ENCODE data around the gene CCDC51.

Gene CCDC51

DNA sequence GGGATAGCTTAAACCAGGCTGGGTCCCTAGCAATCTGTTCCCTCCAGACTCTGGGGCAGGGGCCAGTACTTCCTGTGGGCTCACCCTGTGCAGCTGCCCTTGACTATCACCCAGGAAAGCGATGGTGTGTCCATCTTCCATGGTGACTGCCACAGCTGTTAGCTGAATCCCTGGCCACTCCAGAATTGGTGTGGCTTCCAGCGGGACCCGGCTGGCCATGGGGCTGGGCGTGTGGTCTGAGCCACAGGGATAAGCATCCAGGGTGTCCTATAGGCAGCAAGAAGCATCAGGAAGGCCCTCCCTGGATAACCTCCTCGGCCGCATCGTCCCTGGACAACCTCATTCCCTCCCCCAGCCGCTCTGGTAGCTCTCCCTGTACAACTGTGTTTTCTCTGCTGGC is 17.2 kb downstream of the CCDC51 start:
- DNase-seq, result no peak

DNA sequence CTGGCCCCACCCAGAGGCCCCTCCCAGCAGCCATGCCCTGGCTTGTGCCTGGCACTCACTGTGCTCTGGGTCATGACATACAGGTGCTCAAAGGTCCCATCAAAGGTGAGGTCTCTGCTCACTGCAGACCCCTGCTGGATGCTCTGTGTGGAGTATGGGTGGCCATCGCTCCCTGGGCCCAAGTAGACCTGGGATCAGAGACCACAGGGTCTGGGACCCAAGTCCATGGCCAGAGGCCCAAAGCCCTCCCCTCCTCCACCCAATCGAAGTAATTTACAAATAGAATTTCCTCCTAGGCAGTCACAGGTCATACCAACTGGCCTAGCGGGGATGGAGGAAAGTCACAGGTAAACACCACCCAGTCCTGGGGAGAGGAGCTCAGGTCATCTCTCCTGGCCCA is 17.6 kb downstream of the CCDC51 start:
- no peak for DNase-seq

DNA sequence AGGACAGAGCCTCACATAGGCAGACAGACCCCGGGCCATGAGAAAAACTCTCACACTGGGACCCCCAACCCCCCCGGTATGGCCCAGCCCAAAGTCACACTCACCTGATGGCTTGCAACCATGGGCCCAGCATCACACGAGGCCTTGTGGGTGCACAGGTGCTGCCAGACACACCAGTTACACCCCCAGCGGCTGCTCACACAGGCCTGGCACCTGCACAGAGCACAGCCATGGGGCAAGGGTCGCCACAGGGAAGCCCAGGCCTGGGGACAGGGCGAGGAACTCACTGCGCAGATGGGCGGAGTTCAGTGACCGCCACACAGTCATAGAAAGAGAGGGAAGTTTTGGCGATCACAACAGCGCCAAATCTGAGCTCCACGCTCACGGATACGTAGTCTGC is 19.4 kb downstream of the CCDC51 start:
- DNase-seq, result no peak

DNA sequence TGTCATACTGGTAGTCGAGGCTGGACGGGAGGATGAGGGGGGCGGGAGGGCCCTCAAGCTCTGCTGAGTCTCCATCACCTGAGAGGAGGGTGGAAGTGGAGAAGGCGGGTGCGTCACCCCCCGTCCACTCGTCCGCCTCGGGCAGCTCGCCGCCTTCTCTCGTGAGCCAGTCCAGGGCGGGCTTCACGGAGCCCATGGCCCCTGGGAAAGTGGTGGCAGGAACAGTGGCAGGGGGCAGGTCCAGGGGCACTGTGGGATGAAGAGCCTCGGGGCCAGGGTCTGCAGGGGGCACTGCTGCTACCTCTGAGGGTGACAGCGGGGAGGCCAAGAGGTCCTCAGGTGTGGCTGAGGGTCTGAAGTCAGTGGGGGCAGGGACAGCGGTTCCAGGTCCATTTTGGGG is 20.3 kb downstream of the CCDC51 start:
- no peak for DNase-seq

DNA sequence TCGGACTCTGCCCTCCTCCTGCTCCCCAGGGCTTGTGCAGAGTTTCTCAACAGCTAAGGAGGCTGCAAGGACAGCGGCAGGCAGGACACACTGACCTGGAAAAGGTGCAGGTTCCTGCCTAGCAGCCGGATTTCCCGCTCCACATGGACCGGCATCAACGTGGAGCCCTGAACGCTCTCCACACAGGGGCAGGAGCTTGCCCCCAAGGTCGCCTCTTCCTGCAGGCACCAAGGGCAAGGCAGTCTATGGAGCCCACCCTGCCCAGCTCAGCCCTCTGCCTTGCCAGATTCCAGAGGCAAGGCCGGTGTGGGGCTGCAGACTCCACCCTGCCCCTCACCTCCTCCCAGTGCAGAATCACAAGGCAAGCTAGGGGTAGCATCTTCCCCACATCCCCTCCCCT is 20.8 kb downstream of the CCDC51 start:
- no peak for DNase-seq

DNA sequence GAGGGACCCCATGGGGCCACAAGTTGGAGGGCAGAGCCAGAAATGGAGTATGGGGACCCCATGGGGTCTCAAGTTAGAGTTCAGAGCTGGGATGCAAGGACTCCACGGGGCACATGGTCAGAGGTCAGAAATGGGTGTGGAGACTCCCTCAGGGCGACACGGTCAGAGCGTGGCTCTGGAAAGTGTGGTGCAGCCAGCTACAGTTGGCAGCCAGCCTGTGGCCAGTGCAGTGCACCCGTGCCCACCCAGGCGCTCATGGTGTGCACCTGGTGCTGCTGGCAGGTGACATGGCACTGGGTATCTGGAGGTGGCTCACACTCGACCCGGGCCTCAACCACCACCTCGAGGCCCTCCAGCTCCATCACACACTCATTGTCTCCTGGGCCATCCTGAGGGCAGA is 21.3 kb downstream of the CCDC51 start:
- no peak for DNase-seq

DNA sequence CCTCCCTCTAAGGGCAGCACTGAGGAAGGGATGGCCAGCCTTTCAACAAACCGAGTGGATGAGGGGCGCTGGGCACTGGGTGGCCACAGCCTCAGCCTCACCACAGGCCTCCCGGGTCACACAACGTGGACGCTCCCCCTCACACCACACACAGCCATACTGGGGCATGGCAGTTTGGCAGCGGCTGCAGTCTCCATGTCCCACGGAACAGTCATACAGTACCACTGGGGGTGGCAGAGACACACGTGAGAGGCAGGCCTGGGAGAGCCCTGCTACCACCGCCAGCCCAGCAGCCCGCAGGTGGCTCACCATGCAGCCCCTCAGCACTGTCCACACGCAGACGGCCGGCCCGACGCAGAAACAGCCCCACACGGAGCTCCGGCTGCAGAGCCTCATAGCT is 21.8 kb downstream of the CCDC51 start:
- no peak for DNase-seq

DNA sequence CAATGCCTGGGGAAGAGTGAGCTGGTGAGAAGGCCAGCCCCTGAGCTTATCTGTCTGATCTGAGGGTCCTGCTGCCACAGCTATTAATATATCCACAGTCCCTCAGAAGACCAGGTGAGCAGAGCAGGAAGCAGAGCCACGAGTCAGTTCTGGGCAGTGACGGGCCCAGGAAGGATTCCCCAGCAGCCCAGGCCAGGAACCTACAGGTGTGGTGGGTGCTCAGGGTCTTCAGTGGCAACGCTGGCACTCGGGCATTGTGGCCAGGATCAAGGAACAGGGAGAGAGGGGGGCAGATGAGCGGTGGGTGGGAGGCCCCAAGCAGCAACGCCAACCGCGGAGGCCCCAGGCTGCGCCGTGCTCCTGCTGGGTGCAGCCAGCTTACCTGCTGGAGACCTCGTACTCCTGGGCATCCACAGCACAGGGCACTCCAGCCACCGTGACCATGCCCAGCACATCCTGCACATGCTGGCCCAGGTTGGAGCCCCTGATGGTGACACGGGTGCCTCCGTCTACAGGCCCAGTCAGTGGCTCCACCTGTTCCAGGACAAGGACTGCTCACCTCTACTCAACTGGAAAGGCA is 22.3 kb downstream of the CCDC51 start:
- no peak for DNase-seq

DNA sequence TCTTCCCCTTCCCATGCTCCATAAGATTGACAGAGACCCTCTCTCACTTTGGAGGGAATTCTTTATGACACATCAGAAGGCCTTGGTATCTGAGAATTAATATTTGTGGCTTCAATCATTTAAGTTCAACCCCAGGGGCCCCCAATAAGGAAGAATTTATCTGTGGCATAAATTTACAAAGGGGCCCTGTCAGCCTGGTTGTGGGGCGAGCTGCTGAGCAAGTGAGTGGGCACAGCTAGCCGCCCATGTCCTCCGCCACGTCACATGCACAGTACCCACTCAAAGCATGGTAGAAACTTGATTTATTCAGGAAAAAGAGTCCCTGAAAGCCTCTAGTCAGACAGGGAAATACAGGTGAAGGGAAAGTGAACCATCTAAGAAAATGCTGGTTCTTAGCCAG is 23.4 kb downstream of the CCDC51 start:
- no peak for DNase-seq

DNA sequence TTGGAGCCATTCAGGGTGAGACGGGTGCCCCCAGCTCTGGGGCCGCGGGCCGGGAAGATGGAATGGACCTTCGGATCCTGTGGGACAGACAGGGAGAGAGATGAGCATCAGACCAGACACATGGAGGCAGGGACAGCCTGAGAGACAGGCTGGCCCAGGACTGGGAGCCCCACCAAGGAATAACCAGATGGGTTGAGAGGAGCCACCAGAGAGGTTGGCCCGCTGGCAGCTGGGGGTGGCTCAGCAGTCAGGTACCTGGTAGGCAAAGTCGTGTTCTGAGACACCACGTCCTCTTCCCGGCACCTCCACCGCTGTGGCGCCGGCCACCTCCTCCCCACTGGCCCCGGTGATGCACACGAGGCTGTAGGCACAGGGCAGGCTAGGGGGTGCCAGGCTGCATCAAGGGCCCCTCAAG is 23.8 kb downstream of the CCDC51 start:
- no peak for DNase-seq

DNA sequence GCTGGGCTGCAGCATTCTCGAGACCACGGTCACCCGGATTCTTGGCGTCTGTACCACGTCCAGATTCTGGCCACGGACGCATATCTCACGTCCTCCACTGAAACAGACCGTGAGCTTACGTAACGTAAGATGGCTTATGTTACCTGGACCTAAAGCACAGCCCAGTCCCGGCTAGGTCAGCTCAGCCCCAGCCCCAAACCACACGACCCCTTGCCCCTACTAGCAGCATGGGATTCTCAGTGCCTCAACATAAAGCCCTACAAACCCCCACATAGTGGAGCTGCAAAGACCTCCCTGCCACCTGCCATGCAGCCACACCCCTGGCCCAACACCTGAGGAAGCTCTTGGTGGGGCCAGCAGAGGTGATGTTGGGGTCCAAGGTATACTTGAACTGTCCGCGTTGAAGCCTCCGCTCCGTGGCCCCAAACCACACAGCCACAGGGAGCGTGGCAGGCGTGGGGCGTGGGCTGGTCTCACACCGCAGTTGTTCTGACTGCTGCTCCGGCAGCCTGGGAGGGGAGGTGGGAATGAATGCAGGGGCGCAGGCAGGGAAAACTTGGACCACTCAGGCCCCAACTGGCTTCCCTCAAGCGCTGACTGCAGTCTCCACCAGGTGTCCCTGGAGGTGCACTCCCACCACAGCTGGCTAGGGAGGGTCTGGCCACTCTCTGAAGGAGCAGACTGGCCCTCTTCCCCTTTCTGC is 24.5 kb downstream of the CCDC51 start:
- DNase-seq, result no peak

DNA sequence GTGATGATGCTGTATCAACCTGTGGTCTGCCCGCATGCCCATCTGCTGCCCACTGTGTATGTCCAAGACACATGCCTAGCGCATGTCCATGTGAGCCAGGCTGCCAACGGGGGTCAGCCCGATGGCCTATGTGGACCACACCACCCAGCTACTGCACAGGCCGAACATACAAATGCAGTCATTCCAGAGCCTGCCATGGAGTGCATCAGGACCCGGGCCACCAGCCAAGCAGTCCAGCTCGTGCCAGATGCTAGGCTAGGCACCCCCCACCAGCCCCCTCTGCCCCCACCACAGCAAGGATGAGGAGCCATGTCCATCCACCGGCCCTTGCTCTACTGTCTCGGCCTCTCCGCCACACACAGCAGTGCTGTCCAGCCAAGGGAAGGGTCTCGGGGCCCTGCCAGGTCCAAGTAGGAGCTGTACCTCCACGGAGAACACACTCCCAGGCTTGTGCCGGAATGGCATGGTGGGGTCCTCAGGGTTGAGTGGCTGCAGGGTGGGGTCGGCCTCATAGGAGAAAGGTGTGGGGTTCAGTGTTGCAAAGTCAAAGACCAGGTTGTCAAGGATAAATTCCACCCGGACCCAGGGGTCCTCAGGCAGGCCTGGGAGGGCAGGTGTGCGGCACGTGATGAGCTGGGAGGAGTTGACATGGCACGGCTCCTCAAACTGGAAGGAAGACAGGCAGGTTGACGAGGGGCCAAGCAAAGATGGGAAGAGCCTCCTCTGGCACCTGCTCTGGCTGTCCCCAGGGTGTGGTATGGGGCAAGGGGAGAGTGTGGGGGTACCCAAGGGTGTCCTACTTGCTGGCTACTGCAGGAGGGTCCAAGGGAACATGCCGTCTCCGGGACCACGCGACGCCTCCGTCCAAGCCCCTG is 25.3 kb downstream of the CCDC51 start:
- DNase-seq, result peak in 37 of 58 donors; percentile 9 to 60 (median 39)

DNA sequence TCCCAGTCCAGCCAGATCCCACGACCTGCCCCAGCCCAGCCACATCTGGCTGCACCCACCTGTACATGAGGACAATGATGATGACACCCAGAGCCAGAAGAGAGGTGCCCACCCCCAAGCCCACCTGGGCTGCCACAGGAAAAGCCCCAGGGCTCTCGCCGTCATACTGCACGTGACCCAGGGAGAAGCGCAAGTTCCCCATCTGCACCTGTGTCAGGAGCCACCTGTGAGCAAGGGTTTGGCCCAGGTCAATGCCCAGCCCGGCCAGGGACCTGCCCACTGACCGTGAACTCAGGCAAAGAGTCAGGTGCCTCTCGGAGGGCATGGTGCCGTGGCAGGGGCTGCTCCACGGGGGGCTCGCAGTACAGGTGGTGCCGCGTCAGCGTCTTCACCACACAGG is 26.3 kb downstream of the CCDC51 start:
- DNase-seq, result no peak

DNA sequence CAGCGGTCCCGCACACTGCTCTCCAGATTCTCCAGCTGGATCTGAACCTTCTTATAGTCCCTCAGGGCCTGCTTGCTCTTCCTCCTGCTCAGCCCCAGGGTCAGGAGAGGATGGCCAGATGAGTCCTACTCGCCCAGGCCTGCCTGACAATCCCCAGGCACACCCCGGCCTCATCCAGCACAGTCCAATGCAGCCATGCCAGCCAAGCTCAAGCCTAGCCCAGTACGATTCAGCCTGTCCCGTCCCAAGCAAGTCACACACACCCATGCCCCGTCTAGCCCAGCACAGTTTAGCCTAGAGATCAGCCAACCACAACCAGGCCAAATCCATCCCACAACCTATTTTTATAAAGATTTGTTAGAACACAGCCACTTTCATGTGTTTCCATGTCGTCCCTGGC is 26.8 kb downstream of the CCDC51 start:
- DNase-seq, result no peak

DNA sequence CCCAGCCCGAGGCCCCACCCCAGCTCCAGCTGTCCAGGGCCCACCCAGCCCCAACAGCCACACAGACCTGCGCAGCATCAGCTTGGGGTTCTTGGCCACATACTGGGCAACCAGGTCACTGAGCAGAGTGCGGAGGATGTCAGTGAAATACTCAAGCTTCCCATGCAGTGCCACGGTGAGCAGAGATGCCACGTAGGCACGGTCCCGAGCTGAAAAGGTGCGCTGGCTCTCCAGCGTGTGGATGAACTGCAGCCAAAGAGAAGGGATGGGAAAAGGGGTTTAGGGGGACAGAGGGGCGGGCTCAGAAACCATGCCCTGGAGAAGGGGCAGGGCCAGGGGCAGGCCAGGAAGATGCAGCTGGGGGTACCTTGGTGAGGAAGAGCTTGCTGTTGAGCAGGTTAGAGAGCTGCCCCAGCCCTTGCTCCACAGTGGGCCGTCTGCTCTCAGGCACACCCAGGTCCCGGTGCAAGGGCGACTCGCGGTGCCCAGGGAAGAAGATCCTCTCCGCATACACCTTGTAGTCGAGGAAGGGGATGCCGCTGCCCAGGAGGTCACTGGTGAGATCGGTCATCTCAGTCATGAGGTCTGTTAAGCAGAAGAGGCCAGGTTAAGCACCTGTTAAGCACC is 27.4 kb downstream of the CCDC51 start:
- no peak for DNase-seq

DNA sequence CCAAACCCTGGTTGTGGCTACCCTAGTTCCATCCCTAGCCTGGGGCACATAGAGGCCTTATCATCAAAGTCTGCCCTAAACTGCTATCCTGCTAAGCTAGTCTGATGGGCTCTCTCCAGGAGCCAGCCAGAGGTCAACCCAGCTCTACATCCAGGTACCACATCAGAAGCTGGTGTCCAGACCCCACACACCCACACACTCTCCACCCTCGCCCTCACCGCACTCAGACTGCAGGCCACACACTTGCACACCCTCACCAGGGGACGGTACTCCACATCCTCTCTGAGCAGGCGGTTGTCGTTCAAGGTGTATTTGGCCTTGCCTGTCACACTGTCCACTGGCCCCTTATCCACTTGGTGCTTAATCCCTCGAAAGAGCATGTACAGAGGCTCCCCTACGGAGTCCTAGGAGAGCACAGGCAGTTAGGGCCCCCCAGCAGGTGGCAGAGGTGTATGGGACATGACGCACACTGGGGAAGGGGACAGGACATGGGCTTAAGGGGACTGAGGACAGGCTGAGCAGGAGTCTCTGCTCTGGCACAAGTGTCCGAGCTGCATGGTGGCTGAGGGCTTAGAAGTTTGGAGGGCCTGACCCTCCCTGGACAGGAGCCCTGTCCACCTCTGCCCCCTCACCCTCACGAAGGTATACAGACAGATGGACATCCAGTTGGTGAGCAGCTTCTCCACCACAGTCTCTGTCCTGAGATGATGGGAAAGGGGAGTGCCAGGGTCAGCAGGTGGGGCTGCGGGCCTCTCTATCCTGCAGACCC is 28.1 kb downstream of the CCDC51 start:
- no peak for DNase-seq

DNA sequence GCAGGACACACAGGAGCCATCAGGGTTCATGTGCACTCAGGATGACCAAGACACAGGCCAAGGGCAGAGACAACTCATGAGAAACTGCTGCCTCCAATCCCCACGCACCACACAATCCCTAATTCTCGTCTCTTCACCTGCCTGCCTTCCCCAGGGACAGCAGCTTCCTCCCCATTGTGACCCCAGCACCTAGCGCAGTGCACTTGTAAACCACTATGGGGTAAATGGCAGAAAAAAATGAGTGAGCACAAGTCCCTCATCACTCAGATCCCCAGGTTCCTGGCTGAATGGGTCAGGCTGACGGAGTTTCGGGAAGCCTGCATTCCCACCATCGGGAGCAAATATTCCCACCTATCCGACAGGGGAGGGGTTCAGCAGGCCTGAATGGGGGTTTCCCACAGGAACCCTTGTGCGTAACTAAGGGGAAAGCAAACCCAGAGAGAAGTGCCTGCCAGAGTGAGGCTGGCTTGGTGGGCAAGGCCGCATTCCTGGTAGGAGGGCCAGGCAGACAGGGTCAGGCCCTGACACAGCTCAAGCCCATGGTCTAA is 28.8 kb downstream of the CCDC51 start:
- no peak for DNase-seq

DNA sequence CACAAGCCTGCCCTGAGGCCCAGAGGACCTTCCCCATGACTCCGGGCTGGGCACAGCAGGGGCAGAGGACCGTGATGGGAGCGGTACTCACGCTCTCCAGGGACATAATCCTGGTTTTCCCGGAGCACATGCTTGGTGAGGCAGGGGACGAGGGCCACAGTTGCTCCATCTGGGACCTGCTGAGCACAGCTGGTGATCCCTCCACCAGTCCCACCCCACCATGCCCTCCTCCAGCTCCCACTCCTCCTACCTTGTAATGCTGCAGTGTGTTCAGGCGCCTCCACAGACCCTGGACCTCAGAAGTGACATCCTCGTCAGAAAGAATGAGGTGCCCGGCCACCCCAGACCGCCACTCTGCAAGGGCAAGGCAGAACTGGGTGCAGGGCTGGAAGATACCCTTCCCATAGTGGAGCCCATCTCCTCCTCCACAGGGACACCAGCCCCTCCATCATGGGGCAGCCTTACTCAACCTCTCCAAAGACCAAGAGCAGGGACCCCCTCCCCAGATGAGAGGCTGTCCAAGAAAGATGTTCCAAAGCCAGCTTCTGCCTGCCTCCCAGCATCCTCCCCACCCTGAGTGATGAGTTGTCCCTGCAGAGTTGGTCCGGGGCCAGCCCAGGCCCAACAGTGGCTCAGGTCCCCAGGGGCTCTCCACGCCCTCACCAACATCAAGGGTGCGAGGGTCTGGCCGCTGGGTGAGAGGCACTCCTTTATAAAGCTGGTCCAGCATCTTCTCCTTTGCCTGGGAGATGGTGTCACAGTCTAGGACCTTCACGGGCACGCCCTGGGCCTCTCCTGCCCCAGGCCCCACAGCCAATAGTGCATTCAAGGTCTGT is 29.5 kb downstream of the CCDC51 start:
- no peak for DNase-seq

DNA sequence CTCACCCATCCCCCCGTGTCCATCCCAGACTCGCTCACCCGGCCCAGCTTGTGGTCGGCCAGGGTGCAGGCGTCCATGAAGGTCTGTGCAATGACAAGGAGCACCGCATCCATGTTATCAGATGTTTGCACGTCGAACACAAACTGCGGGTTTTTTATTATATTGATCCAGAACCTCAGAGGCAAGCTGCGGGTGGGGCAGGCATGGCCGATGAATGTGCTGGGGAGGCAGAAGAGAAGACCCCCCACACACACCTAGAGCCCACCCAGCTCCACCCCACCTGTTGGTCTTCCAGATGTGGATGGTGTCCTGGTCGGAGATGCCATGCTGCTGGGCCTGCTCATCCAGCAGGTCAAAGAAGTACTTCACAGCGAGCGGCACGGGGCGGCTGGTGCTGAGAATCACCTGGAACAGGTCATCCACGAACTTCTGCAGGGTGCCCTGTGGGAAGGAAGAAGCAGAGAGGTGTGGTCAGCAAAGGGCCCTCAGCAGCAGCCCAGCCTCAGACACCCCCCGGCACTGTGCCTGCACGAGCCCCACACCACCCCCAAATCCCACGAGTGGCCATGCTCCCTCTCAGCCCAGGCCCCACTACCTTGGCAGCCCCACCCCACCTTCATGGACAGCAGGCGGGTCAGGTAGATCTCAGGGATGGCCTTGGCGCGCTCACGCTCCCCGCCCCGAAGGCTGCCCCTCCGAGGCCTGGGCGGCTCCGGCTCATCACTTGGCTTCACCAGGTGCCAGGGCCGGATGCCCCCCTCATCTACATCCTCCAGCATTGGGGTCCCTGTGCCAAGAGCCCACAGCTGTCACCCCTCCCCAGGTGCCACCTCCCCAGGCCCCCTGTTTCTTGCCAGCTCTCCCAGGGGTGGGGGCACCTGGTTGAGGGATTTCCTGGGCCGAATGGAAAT is 30.4 kb downstream of the CCDC51 start:
- DNase-seq, result no peak
